HG03558 (cell line): Measurements from ENCODE around the gene ABHD14A.

Source experiments
- ATAC-seq: cut with Tn5 transposase; IDR thresholded peaks from one replicate; pipeline ENCODE4 v1.9.1; 2021; ENCODE audit warnings: moderate number of reproducible peaks; ENCODE audit not compliant: unreplicated experiment; ENCODE audit errors: extremely low read depth

The ABHD14A gene

GRCh38 chr3:52013802-52014598 is 39.1 kb downstream of the ABHD14A start:
- no peak for ATAC-seq

GRCh38 chr3:52014613-52015012 is 39.7 kb downstream of the ABHD14A start:
- ATAC-seq = no peak

GRCh38 chr3:52015438-52016228 is 40.8 kb downstream of the ABHD14A start:
- ATAC-seq = no peak

- ATAC-seq = no peak
Measured at GRCh38 chr3:52017586-52017985, 42.7 kb downstream of the ABHD14A start.

- ATAC-seq = no peak
Measured at GRCh38 chr3:52018319-52019000, 43.6 kb downstream of the ABHD14A start.

- no peak for ATAC-seq
Measured at GRCh38 chr3:52019352-52020080, 44.7 kb downstream of the ABHD14A start.

- ATAC-seq = no peak
Measured at GRCh38 chr3:52020796-52021195, 45.9 kb downstream of the ABHD14A start.

- ATAC-seq = no peak
Measured at GRCh38 chr3:52021489-52022268, 46.8 kb downstream of the ABHD14A start.

- no peak for ATAC-seq
Measured at GRCh38 chr3:52022323-52023100, 47.6 kb downstream of the ABHD14A start.

- no peak for ATAC-seq
Measured at GRCh38 chr3:52023101-52023770, 48.4 kb downstream of the ABHD14A start.

- no peak for ATAC-seq
Measured at GRCh38 chr3:52023860-52024764, 49.2 kb downstream of the ABHD14A start.

- no peak for ATAC-seq
Measured at GRCh38 chr3:52024765-52025452, 50.0 kb downstream of the ABHD14A start.

GRCh38 chr3:52025453-52025852 is 50.6 kb downstream of the ABHD14A start:
- no peak for ATAC-seq

GRCh38 chr3:52026041-52026440 is 51.2 kb downstream of the ABHD14A start:
- ATAC-seq = no peak

GRCh38 chr3:52028572-52028971 is 53.7 kb downstream of the ABHD14A start:
- ATAC-seq = no peak

- ATAC-seq = no peak
Measured at GRCh38 chr3:52029053-52029452, 54.2 kb downstream of the ABHD14A start.

- ATAC-seq = no peak
Measured at GRCh38 chr3:52029535-52029934, 54.7 kb downstream of the ABHD14A start.
